Measurements from ENCODE around the gene SLC39A9. TPM values are rescaled to one million over a fixed set of nuclear protein-coding genes. Genes with fewer than 3 reads are reported as not detected.

SLC39A9 gene
- total and polyA plus RNA-seq, 2 of the 13 experiments (the other 11 are each of a cell fraction or from before 2014, with no cell fraction given) = 46.6 to 69.5 TPM

- TF ChIP-seq AGO1 (IDR thresholded peaks at IDR 0.05; ENCODE audit: low read depth, low read length, poor library complexity, severe bottlenecking) (no peak), ZNF235 (CRISPR knock-in tag; IDR thresholded peaks at IDR 0.05; ENCODE audit: borderline replicate concordance) (0 out of 2 replicates have a peak, but pooled peaks have one; percentile 67), ZNF264 (CRISPR knock-in tag; IDR thresholded peaks at IDR 0.05) (peak; percentile 19; the same call in 1 of the 2 replicates), ZBTB49 (CRISPR knock-in tag; IDR thresholded peaks at IDR 0.05; ENCODE audit: borderline replicate concordance) (no peak), MED1 (CRISPR knock-in tag; IDR thresholded peaks at IDR 0.05) (peak; percentile 44), RAD21 (CRISPR knock-in tag; IDR thresholded peaks at IDR 0.05) (peak; percentile 36; the same call in 1 of the 2 replicates), ZNF574 (CRISPR knock-in tag; IDR thresholded peaks at IDR 0.05) (peak; percentile 99), SMAD3 (CRISPR knock-in tag; IDR thresholded peaks at IDR 0.05) (peak; percentile 24; the same call in 1 of the 2 replicates), ZBTB38 (CRISPR knock-in tag; IDR thresholded peaks at IDR 0.05) (no peak), DZIP1 (CRISPR knock-in tag; IDR thresholded peaks at IDR 0.05) (no peak; the same call in 1 of the 2 replicates), ZFX (CRISPR knock-in tag; IDR thresholded peaks at IDR 0.05; ENCODE audit: low read depth) (peak; percentile 99), MLXIP (CRISPR knock-in tag; IDR thresholded peaks at IDR 0.05; ENCODE audit: borderline replicate concordance) (no peak), ZIK1 (CRISPR knock-in tag; IDR thresholded peaks at IDR 0.05; ENCODE audit: borderline replicate concordance, low read depth) (no peak; the same call in 1 of the 2 replicates), ZNF331 (CRISPR knock-in tag; IDR thresholded peaks at IDR 0.05) (0 out of 2 replicates have a peak, but pooled peaks have one; percentile 17), ZNF839 (CRISPR knock-in tag; IDR thresholded peaks at IDR 0.05; ENCODE audit: borderline replicate concordance) (peak; percentile 82; the same call in 1 of the 2 replicates), ZNF580 (CRISPR knock-in tag; IDR thresholded peaks at IDR 0.05; ENCODE audit: borderline replicate concordance, low read depth) (peak; percentile 27; the same call in 1 of the 2 replicates), MTF1 (CRISPR knock-in tag; IDR thresholded peaks at IDR 0.05) (no peak; the same call in 1 of the 2 replicates)
These were observed at the start of gene SLC39A9, which contains the start of gene ERH (continued) for GRCh38 chr14:69398053-69398817.

Data from HepG2 (cell line).